Activated naive CD8-positive, alpha-beta T cell treated with anti-CD3 and anti-CD28 coated beads for 36 hours (primary cell): ENCODE measurements around the gene SLC22A6. TPM values are rescaled to one million over a fixed set of nuclear protein-coding genes. Genes with fewer than 3 reads are reported as not detected.

Experiments used
- DNase-seq: peaks from one replicate; pipeline ENCODE4 v3.0.0; 2021
- H3K27ac Mint-ChIP-seq: one replicate; pipeline ENCODE4 v1.8.0; 2022; ENCODE audit warnings: mild to moderate bottlenecking, moderate library complexity, mixed read lengths
- H3K27me3 Mint-ChIP-seq: one replicate; pipeline ENCODE4 v1.8.0; 2022; ENCODE audit warnings: mild to moderate bottlenecking, mixed read lengths
- H3K36me3 Mint-ChIP-seq: one replicate; pipeline ENCODE4 v1.8.0; 2021; ENCODE audit warnings: mild to moderate bottlenecking, mixed read lengths
- H3K4me1 Mint-ChIP-seq: one replicate; pipeline ENCODE4 v1.8.0; 2021; ENCODE audit warnings: mixed read lengths
- H3K4me3 Mint-ChIP-seq: one replicate; pipeline ENCODE4 v1.8.0; 2022; ENCODE audit warnings: mild to moderate bottlenecking, moderate library complexity, mixed read lengths
- H3K9me3 Mint-ChIP-seq: one replicate; pipeline ENCODE4 v1.8.0; 2022; ENCODE audit warnings: mixed read lengths
- total RNA-seq, 2 experiments: library from RNA; stranded (reverse); gene quantifications; one replicate each; pipeline ENCODE4 v1.2.3, GENCODE V29; 2021

SLC22A6 gene
- total RNA-seq, 2 experiments from 2014 or later: not detected

GRCh38 chr11:63001456-63001855 lies 16.7 kb upstream of the SLC22A6 start:
- no peaks in the 10 kb centered on the region for H3K27me3 Mint-ChIP-seq
- no peaks in the 10 kb centered on the region for H3K4me1 Mint-ChIP-seq
- DNase-seq: no peak
- H3K36me3 Mint-ChIP-seq: no peaks in the 10 kb centered on the region
- H3K4me3 Mint-ChIP-seq: no peak overlapping the region
- no peaks in the 10 kb centered on the region for H3K9me3 Mint-ChIP-seq
- H3K27ac Mint-ChIP-seq: no peak overlapping the region

- H3K27ac Mint-ChIP-seq: no peak overlapping the region
- peaks cover 5% of the 10 kb centered on the region for H3K27me3 Mint-ChIP-seq
- H3K9me3 Mint-ChIP-seq: no peaks in the 10 kb centered on the region
- DNase-seq: no peak
- no peak overlapping the region for H3K4me3 Mint-ChIP-seq
- no peaks in the 10 kb centered on the region for H3K4me1 Mint-ChIP-seq
- H3K36me3 Mint-ChIP-seq: no peaks in the 10 kb centered on the region
Measured at GRCh38 chr11:62999649-63000048, 14.9 kb upstream of the SLC22A6 start.

GRCh38 chr11:62999156-62999555 lies 14.4 kb upstream of the SLC22A6 start:
- Mint-ChIP-seq H3K36me3 (no peaks in the 10 kb centered on the region), H3K9me3 (no peaks in the 10 kb centered on the region), H3K4me1 (no peaks in the 10 kb centered on the region), H3K27ac (no peak overlapping the region), H3K4me3 (no peak overlapping the region), H3K27me3 (peaks cover 5% of the 10 kb centered on the region)
- DNase-seq: no peak

GRCh38 chr11:62996271-62996670 lies 11.5 kb upstream of the SLC22A6 start:
- no peak for DNase-seq
- H3K27ac Mint-ChIP-seq: no peak overlapping the region
- H3K9me3 Mint-ChIP-seq: no peaks in the 10 kb centered on the region
- H3K36me3 Mint-ChIP-seq: no peaks in the 10 kb centered on the region
- peaks cover 5% of the 10 kb centered on the region for H3K27me3 Mint-ChIP-seq
- no peak overlapping the region for H3K4me3 Mint-ChIP-seq
- H3K4me1 Mint-ChIP-seq: no peaks in the 10 kb centered on the region

- Mint-ChIP-seq H3K4me1 (no peaks in the 10 kb centered on the region), H3K36me3 (no peaks in the 10 kb centered on the region), H3K27me3 (peaks cover 5% of the 10 kb centered on the region), H3K4me3 (no peak overlapping the region), H3K27ac (no peak overlapping the region), H3K9me3 (no peaks in the 10 kb centered on the region)
- no peak for DNase-seq
Measured at GRCh38 chr11:62994775-62995174, 10.0 kb upstream of the SLC22A6 start.

- no peaks in the 10 kb centered on the region for H3K36me3 Mint-ChIP-seq
- no peak for DNase-seq
- H3K4me3 Mint-ChIP-seq: no peak overlapping the region
- H3K27me3 Mint-ChIP-seq: peaks cover 13% of the 10 kb centered on the region
- no peaks in the 10 kb centered on the region for H3K4me1 Mint-ChIP-seq
- no peak overlapping the region for H3K27ac Mint-ChIP-seq
- no peaks in the 10 kb centered on the region for H3K9me3 Mint-ChIP-seq
Measured at GRCh38 chr11:62988276-62988675, 3.5 kb upstream of the SLC22A6 start.

- Mint-ChIP-seq H3K4me1 (no peaks in the 10 kb centered on the region), H3K36me3 (no peaks in the 10 kb centered on the region), H3K4me3 (no peak overlapping the region), H3K9me3 (no peaks in the 10 kb centered on the region), H3K27ac (no peak overlapping the region), H3K27me3 (peaks cover 15% of the 10 kb centered on the region)
- no peak for DNase-seq
Measured at GRCh38 chr11:62985041-62985750, 429 bp upstream of the SLC22A6 start.

GRCh38 chr11:62983536-62984199 lies 1.1 kb downstream of the SLC22A6 start:
- H3K4me1 Mint-ChIP-seq: no peaks in the 10 kb centered on the region
- H3K36me3 Mint-ChIP-seq: no peaks in the 10 kb centered on the region
- no peak overlapping the region for H3K27ac Mint-ChIP-seq

GRCh38 chr11:62981743-62982142 lies 3.0 kb downstream of the SLC22A6 start:
- Mint-ChIP-seq H3K4me1 (no peaks in the 10 kb centered on the region), H3K36me3 (no peaks in the 10 kb centered on the region), H3K27me3 (peaks cover 15% of the 10 kb centered on the region), H3K27ac (no peak overlapping the region), H3K4me3 (no peak overlapping the region), H3K9me3 (no peaks in the 10 kb centered on the region)
- DNase-seq: no peak

More at GRCh38 chr11:62983536-62984199, 1.1 kb downstream of the SLC22A6 start:
- Mint-ChIP-seq H3K27me3 (peaks cover 18% of the 10 kb centered on the region), H3K9me3 (no peaks in the 10 kb centered on the region), H3K4me3 (no peak overlapping the region)
- DNase-seq: no peak

- DNase-seq: no peak
- no peak overlapping the region for H3K4me3 Mint-ChIP-seq
- no peaks in the 10 kb centered on the region for H3K9me3 Mint-ChIP-seq
- H3K27ac Mint-ChIP-seq: no peak overlapping the region
- H3K27me3 Mint-ChIP-seq: peaks cover 12% of the 10 kb centered on the region
- H3K36me3 Mint-ChIP-seq: no peaks in the 10 kb centered on the region
- no peaks in the 10 kb centered on the region for H3K4me1 Mint-ChIP-seq
Measured at GRCh38 chr11:62980133-62980760, 4.5 kb downstream of the SLC22A6 start.

GRCh38 chr11:62976109-62976508 lies 8.7 kb downstream of the SLC22A6 start:
- no peak overlapping the region for H3K27ac Mint-ChIP-seq
- H3K4me3 Mint-ChIP-seq: no peak overlapping the region
- no peak for DNase-seq
- H3K4me1 Mint-ChIP-seq: no peaks in the 10 kb centered on the region
- peaks cover 12% of the 10 kb centered on the region for H3K27me3 Mint-ChIP-seq
- H3K9me3 Mint-ChIP-seq: no peaks in the 10 kb centered on the region
- H3K36me3 Mint-ChIP-seq: no peaks in the 10 kb centered on the region

GRCh38 chr11:62974848-62975522 lies 9.8 kb downstream of the SLC22A6 start:
- Mint-ChIP-seq H3K36me3 (no peaks in the 10 kb centered on the region), H3K4me3 (no peak overlapping the region), H3K27me3 (peaks cover 17% of the 10 kb centered on the region), H3K27ac (no peak overlapping the region), H3K4me1 (no peaks in the 10 kb centered on the region), H3K9me3 (no peaks in the 10 kb centered on the region)
- DNase-seq: peak; percentile 29

GRCh38 chr11:62965574-62965973 lies 19.2 kb downstream of the SLC22A6 start:
- peaks cover 32% of the 10 kb centered on the region for H3K27me3 Mint-ChIP-seq
- H3K36me3 Mint-ChIP-seq: no peaks in the 10 kb centered on the region
- H3K4me3 Mint-ChIP-seq: no peak overlapping the region
- DNase-seq: no peak
- H3K27ac Mint-ChIP-seq: no peak overlapping the region
- H3K9me3 Mint-ChIP-seq: no peaks in the 10 kb centered on the region
- H3K4me1 Mint-ChIP-seq: no peaks in the 10 kb centered on the region

- Mint-ChIP-seq H3K4me3 (no peak overlapping the region), H3K36me3 (no peaks in the 10 kb centered on the region), H3K27me3 (peaks cover 21% of the 10 kb centered on the region), H3K27ac (no peak overlapping the region), H3K4me1 (peaks cover 2% of the 10 kb centered on the region), H3K9me3 (no peaks in the 10 kb centered on the region)
- no peak for DNase-seq
Measured at GRCh38 chr11:62962391-62962790, 22.4 kb downstream of the SLC22A6 start.

- Mint-ChIP-seq H3K27ac (no peak overlapping the region), H3K9me3 (no peaks in the 10 kb centered on the region), H3K4me3 (no peak overlapping the region), H3K27me3 (peaks cover 9% of the 10 kb centered on the region), H3K4me1 (peaks cover 2% of the 10 kb centered on the region), H3K36me3 (no peaks in the 10 kb centered on the region)
- DNase-seq: no peak
Measured at GRCh38 chr11:62961017-62961570, 23.7 kb downstream of the SLC22A6 start.
